GM19099 (cell line): Measurements from ENCODE around the gene RNF144B.

ENCODE experiments used
- POLR2A ChIP-seq: IDR thresholded peaks from 3 replicates; pipeline ENCODE4 v1.6.1; 2011; ENCODE audit warnings: low read depth; ENCODE audit not compliant: insufficient read length; ENCODE audit errors: extremely low read depth

The RNF144B gene

GRCh38 chr6:18485660-18486435 lies 98.7 kb downstream of the RNF144B start:
- no peak for TF ChIP-seq POLR2A

GRCh38 chr6:18488004-18488403 lies 100.9 kb downstream of the RNF144B start:
- TF ChIP-seq POLR2A: no peak

GRCh38 chr6:18488526-18489270 lies 101.5 kb downstream of the RNF144B start:
- no peak for TF ChIP-seq POLR2A

- no peak for TF ChIP-seq POLR2A
These were observed 102.2 kb downstream of the RNF144B start for GRCh38 chr6:18489335-18489734.

- TF ChIP-seq POLR2A: no peak
These were observed 104.3 kb downstream of the RNF144B start for GRCh38 chr6:18491308-18492045.

- TF ChIP-seq POLR2A: no peak
These were observed 105.8 kb downstream of the RNF144B start for GRCh38 chr6:18492972-18493371.

- no peak for TF ChIP-seq POLR2A
These were observed 106.3 kb downstream of the RNF144B start for GRCh38 chr6:18493382-18493891.

GRCh38 chr6:18493925-18494324 lies 106.8 kb downstream of the RNF144B start:
- TF ChIP-seq POLR2A: no peak

GRCh38 chr6:18495236-18495635 lies 108.1 kb downstream of the RNF144B start:
- TF ChIP-seq POLR2A: no peak

- no peak for TF ChIP-seq POLR2A
These were observed 109.3 kb downstream of the RNF144B start for GRCh38 chr6:18496462-18496861.

GRCh38 chr6:18497006-18497405 lies 109.9 kb downstream of the RNF144B start:
- TF ChIP-seq POLR2A: no peak

GRCh38 chr6:18498408-18498807 lies 111.3 kb downstream of the RNF144B start:
- no peak for TF ChIP-seq POLR2A

- no peak for TF ChIP-seq POLR2A
These were observed 113.9 kb downstream of the RNF144B start for GRCh38 chr6:18500921-18501662.

- no peak for TF ChIP-seq POLR2A
These were observed 114.5 kb downstream of the RNF144B start for GRCh38 chr6:18501663-18502013.

GRCh38 chr6:18503206-18503592 lies 116.0 kb downstream of the RNF144B start:
- no peak for TF ChIP-seq POLR2A
